GM23338 (cell line): ENCODE measurements around the gene BANF1. TPM values are rescaled to one million over a fixed set of nuclear protein-coding genes. Genes with fewer than 3 reads are reported as not detected.

Experiments used
- ATAC-seq: fragments of 200-7000 bp; cut with Tn5 transposase; 3 replicates; pipeline ENCODE4 v1.9.1; 2020
- DNase-seq: peaks from one replicate; pipeline ENCODE4 v3.0.0-alpha.2; 2015; ENCODE audit warnings: low spot score
- H2AFZ ChIP-seq: fragments of 200-600 bp; sonication (generic); 2 replicates; pipeline ENCODE4 v1.8.0; 2016; ENCODE audit warnings: antibody characterized with exemption, mild to moderate bottlenecking, moderate library complexity
- H3F3A ChIP-seq: fragments of 200-600 bp; sonication (generic); replicated peaks from 2 replicates; pipeline ENCODE4 v1.8.0; 2017; ENCODE audit warnings: antibody characterized with exemption, mixed run types, low read depth
- H3K27ac ChIP-seq: fragments of 200-600 bp; sonication (generic); 2 replicates; pipeline ENCODE4 v1.6.1; 2016; ENCODE audit warnings: low read depth
- H3K27me3 ChIP-seq: fragments of 200-600 bp; sonication (generic); 2 replicates; pipeline ENCODE4 v1.8.0; 2016; ENCODE audit warnings: mild to moderate bottlenecking, mixed run types, moderate library complexity; ENCODE audit not compliant: insufficient read depth
- H3K36me3 ChIP-seq: fragments of 200-600 bp; sonication (generic); 2 replicates; pipeline ENCODE4 v1.8.0; 2016; ENCODE audit warnings: mild to moderate bottlenecking; ENCODE audit not compliant: insufficient read depth
- H3K4me1 ChIP-seq: fragments of 200-600 bp; sonication (generic); 2 replicates; pipeline ENCODE4 v1.8.0; 2016; ENCODE audit warnings: mild to moderate bottlenecking, moderate library complexity; ENCODE audit not compliant: insufficient read depth
- H3K4me2 ChIP-seq: fragments of 200-600 bp; sonication (generic); 2 replicates; pipeline ENCODE4 v1.7.1; 2017; ENCODE audit warnings: mixed run types
- H3K4me3 ChIP-seq: fragments of 200-600 bp; sonication (generic); 2 replicates; pipeline ENCODE4 v1.6.1; 2016; ENCODE audit warnings: mixed run types
- H3K79me2 ChIP-seq: fragments of 200-600 bp; sonication (generic); replicated peaks from 2 replicates; pipeline ENCODE4 v1.8.0; 2017; ENCODE audit warnings: mild to moderate bottlenecking; ENCODE audit not compliant: insufficient read depth
- H3K9me2 ChIP-seq: fragments of 200-600 bp; sonication (generic); 2 replicates; pipeline ENCODE4 v1.8.0; 2017; ENCODE audit not compliant: insufficient read depth
- H4K20me1 ChIP-seq: fragments of 200-600 bp; sonication (generic); replicated peaks from 2 replicates; pipeline ENCODE4 v1.8.0; 2017; ENCODE audit warnings: mild to moderate bottlenecking; ENCODE audit not compliant: insufficient read depth
- H3K27ac Mint-ChIP-seq: 2 replicates; pipeline ENCODE4 v1.8.0; 2020; ENCODE audit warnings: inconsistent platforms, mild to moderate bottlenecking, moderate library complexity, mixed read lengths
- H3K27me3 Mint-ChIP-seq: 3 replicates; pipeline ENCODE4 v1.8.0; 2022; ENCODE audit warnings: low read depth, mild to moderate bottlenecking, moderate library complexity, mixed read lengths, inconsistent platforms; ENCODE audit not compliant: insufficient read depth, poor library complexity
- H3K36me3 Mint-ChIP-seq: 3 replicates; pipeline ENCODE4 v1.8.0; 2021; ENCODE audit warnings: low read depth, mild to moderate bottlenecking, inconsistent platforms, moderate library complexity, mixed read lengths
- H3K4me1 Mint-ChIP-seq: 3 replicates; pipeline ENCODE4 v1.8.0; 2020; ENCODE audit warnings: mild to moderate bottlenecking, inconsistent platforms, mixed read lengths
- H3K4me3 Mint-ChIP-seq: 3 replicates; pipeline ENCODE4 v1.8.0; 2021; ENCODE audit warnings: moderate library complexity, mild to moderate bottlenecking, inconsistent platforms, mixed read lengths
- H3K9me3 Mint-ChIP-seq: 3 replicates; pipeline ENCODE4 v1.8.0; 2020; ENCODE audit warnings: moderate library complexity, mild to moderate bottlenecking, inconsistent platforms, mixed read lengths
- CREB1 ChIP-seq: fragments of 250-450 bp; sonication (Bioruptor Pico); IDR thresholded peaks from 2 replicates; pipeline ENCODE4 v1.5.0; 2020; ENCODE audit warnings: low read depth, mild to moderate bottlenecking, moderate library complexity
- EZH2 ChIP-seq: fragments of 200-600 bp; sonication (generic); IDR thresholded peaks from one replicate; pipeline ENCODE4 v1.8.0; 2017; ENCODE audit warnings: antibody characterized with exemption, mild to moderate bottlenecking, low read depth; ENCODE audit not compliant: unreplicated experiment
- EZH2phosphoT487 ChIP-seq: fragments of 200-600 bp; sonication (generic); IDR thresholded peaks from one replicate; pipeline ENCODE4 v1.8.1; 2018; ENCODE audit warnings: antibody characterized with exemption; ENCODE audit not compliant: unreplicated experiment
- JUNB ChIP-seq: IDR thresholded peaks from one replicate; pipeline ENCODE4 v1.6.1; 2016; ENCODE audit warnings: antibody characterized with exemption; ENCODE audit not compliant: unreplicated experiment
- NANOG ChIP-seq: IDR thresholded peaks from 2 replicates; pipeline ENCODE4 v1.6.1; 2016; ENCODE audit warnings: antibody characterized with exemption, borderline replicate concordance
- POLR2AphosphoS5 ChIP-seq: IDR thresholded peaks from 2 replicates; pipeline ENCODE4 v1.6.1; 2016; ENCODE audit warnings: antibody characterized with exemption, low read depth
- ZNF114 ChIP-seq: fragments of 250-450 bp; sonication (Bioruptor Pico); IDR thresholded peaks from 2 replicates; pipeline ENCODE4 v1.5.0; 2020; ENCODE audit warnings: mild to moderate bottlenecking, moderate library complexity
- ZNF462 ChIP-seq: fragments of 250-450 bp; sonication (Bioruptor Pico); IDR thresholded peaks from 2 replicates; pipeline ENCODE4 v1.5.0; 2020; ENCODE audit warnings: mild to moderate bottlenecking, moderate library complexity
- polyA plus RNA-seq: library from polyadenylated mRNA; unstranded; fragments of >200 nt; fragmentation: Nextera tagmentation; extraction: Ambion mirVana; gene quantifications from 2 replicates; pipeline ENCODE4 v1.2.1, GENCODE V29; 2016
- total RNA-seq: library from RNA; depleted of rRNA; stranded (reverse); fragments of >200 nt; shearing (Covaris generic); gene quantifications from 2 replicates; pipeline ENCODE4 v1.2.3, GENCODE V29; 2014

Gene BANF1
- total and polyA plus RNA-seq, 2 experiments from 2014 or later: 58.2 to 765 TPM

DNA sequence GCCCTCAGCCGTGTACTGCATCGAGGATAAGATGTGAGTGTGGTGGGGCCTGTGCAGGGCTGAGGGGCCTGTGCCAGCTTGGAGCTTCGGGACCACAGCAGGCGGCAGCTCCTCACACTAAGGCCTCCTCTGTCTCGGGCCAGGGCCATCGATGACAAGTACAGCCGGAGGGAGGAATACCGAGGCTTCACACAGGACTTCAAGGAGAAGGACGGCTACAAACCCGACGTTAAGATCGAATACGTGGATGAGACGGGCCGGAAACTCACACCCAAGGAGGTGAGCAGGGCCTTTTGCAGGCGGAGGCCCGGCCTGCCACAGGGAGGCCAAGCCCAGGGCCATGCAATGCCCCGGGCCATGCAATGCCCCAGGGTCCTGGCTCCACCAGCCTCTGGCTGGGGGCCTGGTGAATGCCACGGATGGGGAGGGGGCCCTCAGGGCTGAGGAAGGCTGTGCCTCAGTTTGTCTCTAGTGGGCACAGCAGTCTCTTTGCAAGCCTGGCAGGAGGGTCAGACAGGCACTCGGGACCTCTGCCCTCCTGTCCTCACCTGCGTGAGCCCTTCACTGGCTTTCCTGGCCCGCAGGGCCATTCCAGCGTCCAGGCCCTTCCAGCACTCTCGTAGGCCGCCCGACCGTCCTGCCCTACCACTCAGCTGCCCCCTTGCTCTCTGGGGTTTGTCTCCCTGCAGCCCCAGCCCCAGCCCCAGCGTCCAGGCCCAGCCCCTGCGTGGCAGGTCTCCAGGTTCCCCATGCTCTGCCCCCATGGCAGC lies 24.5 kb upstream of the BANF1 start:
- H3K4me3 Mint-ChIP-seq: no peak overlapping the region
- H3K27me3 Mint-ChIP-seq: peaks cover 23% of the 10 kb centered on the region
- H3K27ac ChIP-seq: no peak overlapping the region
- H3K36me3 ChIP-seq: no peaks in the 10 kb centered on the region
- H3K27ac Mint-ChIP-seq: no peak overlapping the region
- H3K4me2 ChIP-seq: no peak overlapping the region
- H2AFZ ChIP-seq: no peak overlapping the region
- ATAC-seq: no peak
- no peak for DNase-seq
- H3K27me3 ChIP-seq: no peaks in the 10 kb centered on the region
- H3K9me3 Mint-ChIP-seq: no peaks in the 10 kb centered on the region; the same call in 2 of the 3 replicates
- peaks cover 42% of the 10 kb centered on the region for H3K36me3 Mint-ChIP-seq
- H3K4me1 Mint-ChIP-seq: peaks cover 6% of the 10 kb centered on the region; the same call in 2 of the 3 replicates
- H3F3A ChIP-seq: no peaks in the 10 kb centered on the region
- no peaks in the 10 kb centered on the region for H3K4me1 ChIP-seq
- no peaks in the 10 kb centered on the region for H3K79me2 ChIP-seq
- no peak overlapping the region for H3K4me3 ChIP-seq
- H3K9me2 ChIP-seq: no peaks in the 10 kb centered on the region
- TF ChIP-seq POLR2AphosphoS5 (no peak), NANOG (no peak)
- H4K20me1 ChIP-seq: no peaks in the 10 kb centered on the region; the same call in 1 of the 2 replicates

GRCh38 chr11:65978391-65979238 lies 23.7 kb upstream of the BANF1 start:
- H3K4me1 Mint-ChIP-seq: peaks cover 6% of the 10 kb centered on the region; the same call in 2 of the 3 replicates
- H3K27ac Mint-ChIP-seq: no peak overlapping the region
- H3K36me3 Mint-ChIP-seq: peaks cover 34% of the 10 kb centered on the region
- Histone ChIP-seq H4K20me1 (no peaks in the 10 kb centered on the region), H3K27me3 (no peaks in the 10 kb centered on the region), H3K4me3 (no peak overlapping the region), H3K79me2 (no peaks in the 10 kb centered on the region), H2AFZ (no peak overlapping the region), H3K9me2 (no peaks in the 10 kb centered on the region), H3K4me1 (no peaks in the 10 kb centered on the region), H3F3A (no peaks in the 10 kb centered on the region), H3K4me2 (no peak overlapping the region), H3K36me3 (no peaks in the 10 kb centered on the region), H3K27ac (no peak overlapping the region)
- no peak overlapping the region for H3K4me3 Mint-ChIP-seq
- TF ChIP-seq JUNB (no peak), EZH2phosphoT487 (no peak), CREB1 (CRISPR knock-in tag) (no peak), ZNF462 (CRISPR knock-in tag) (no peak), ZNF114 (CRISPR knock-in tag) (no peak), EZH2 (no peak)
- no peak for DNase-seq
- ATAC-seq: no peak
- peaks cover 23% of the 10 kb centered on the region for H3K27me3 Mint-ChIP-seq
- no peaks in the 10 kb centered on the region; the same call in 2 of the 3 replicates for H3K9me3 Mint-ChIP-seq
